CD4-positive, CD25-positive, alpha-beta regulatory T cell (primary cell): ENCODE data around the gene CRABP1. TPM values are rescaled to one million over a fixed set of nuclear protein-coding genes. Genes with fewer than 3 reads are reported as not detected.

Experiments used
- ATAC-seq, 2 donors: fragments of 150-1000 bp; cut with Tn5 transposase; one replicate each; pipeline ENCODE4 v1.10.0; 2021; ENCODE audit warnings: low read depth in 2 of 2, moderate number of reproducible peaks in 2 of 2, moderate library complexity in 1 of 2
- DNase-seq, 3 donors: peaks; one replicate each; pipeline versions ENCODE4 v3.0.0 to v3.0.0-alpha.2; 2012 to 2022; ENCODE audit warnings: mixed read lengths in 1 of 3
- H3K27ac ChIP-seq: one replicate; pipeline ENCODE4 v1.7.0; 2013; ENCODE audit warnings: mild to moderate bottlenecking, low read length; ENCODE audit not compliant: insufficient read depth, poor library complexity, severe bottlenecking
- H3K27me3 ChIP-seq: one replicate; pipeline ENCODE4 v1.7.0; 2013; ENCODE audit warnings: low read length; ENCODE audit not compliant: control insufficient read depth, insufficient read depth
- H3K36me3 ChIP-seq: one replicate; pipeline ENCODE4 v1.7.0; 2013; ENCODE audit warnings: mild to moderate bottlenecking, low read length, moderate library complexity; ENCODE audit not compliant: control insufficient read depth, insufficient read depth
- H3K4me1 ChIP-seq: 2 replicates; pipeline ENCODE4 v1.7.0; 2013; ENCODE audit warnings: mild to moderate bottlenecking, low read length; ENCODE audit not compliant: insufficient read depth, control insufficient read depth, poor library complexity, severe bottlenecking
- H3K4me3 ChIP-seq: one replicate; pipeline ENCODE4 v1.7.0; 2013; ENCODE audit warnings: low read depth, mild to moderate bottlenecking, low read length, moderate library complexity
- H3K9me3 ChIP-seq, 2 experiments: 1 replicate in 1 of 2; 2 replicates in 1 of 2; pipeline ENCODE4 v1.7.0; 2013; ENCODE audit warnings: low read length in 2 of 2, mild to moderate bottlenecking in 1 of 2, moderate library complexity in 1 of 2; ENCODE audit not compliant: control insufficient read depth in 2 of 2
- H3K27ac Mint-ChIP-seq, 3 donors: one replicate each; pipeline ENCODE4 v1.8.0; 2020 to 2022; ENCODE audit warnings: mild to moderate bottlenecking in 3 of 3, mixed read lengths in 3 of 3, moderate library complexity in 2 of 3
- H3K27me3 Mint-ChIP-seq: one replicate; pipeline ENCODE4 v1.8.0; 2022; ENCODE audit warnings: mild to moderate bottlenecking, mixed read lengths
- H3K36me3 Mint-ChIP-seq: one replicate; pipeline ENCODE4 v1.8.0; 2020; ENCODE audit warnings: mixed read lengths
- H3K4me1 Mint-ChIP-seq, 4 donors: one replicate each; pipeline ENCODE4 v1.8.0; 2020 to 2022; ENCODE audit warnings: mixed read lengths in 4 of 4, mild to moderate bottlenecking in 1 of 4
- H3K4me3 Mint-ChIP-seq, 4 donors: one replicate each; pipeline ENCODE4 v1.8.0; 2020 to 2022; ENCODE audit warnings: mild to moderate bottlenecking in 4 of 4, mixed read lengths in 4 of 4, moderate library complexity in 3 of 4
- H3K9me3 Mint-ChIP-seq, 7 donors: one replicate each; pipeline ENCODE4 v1.8.0; 2020 to 2022; ENCODE audit warnings: mixed read lengths in 7 of 7, mild to moderate bottlenecking in 3 of 7, moderate library complexity in 2 of 7
- polyA plus RNA-seq, 4 donors: library from polyadenylated mRNA; unstranded; fragments of 300-500 nt; fragmentation: Illumina TruSeq; gene quantifications; one replicate each; pipeline ENCODE4 v1.2.3, GENCODE V29; 2021
- total RNA-seq: library from RNA; stranded (reverse); gene quantifications from one replicate; pipeline ENCODE4 v1.2.3, GENCODE V29; 2022

The CRABP1 gene
- total and polyA plus RNA-seq, 5 donors from 2014 or later, result not detected

- H3K36me3 ChIP-seq, result no peaks in the 10 kb centered on the region
- DNase-seq, result no peak
- H3K4me3 ChIP-seq, result no peak overlapping the region
- ATAC-seq, result no peak
- Mint-ChIP-seq H3K27ac (no peak overlapping the region), H3K4me1 (no peaks in the 10 kb centered on the region), H3K27me3 (no peaks in the 10 kb centered on the region), H3K9me3 (no peaks in the 10 kb centered on the region), H3K36me3 (no peaks in the 10 kb centered on the region), H3K4me3 (no peak overlapping the region)
- H3K27ac ChIP-seq, result no peak overlapping the region
- no peaks in the 10 kb centered on the region for H3K9me3 ChIP-seq
- H3K4me1 ChIP-seq, result no peaks in the 10 kb centered on the region
- H3K27me3 ChIP-seq, result no peaks in the 10 kb centered on the region
These were observed 14.9 kb upstream of the CRABP1 start for GRCh38 chr15:78325092-78325843.

DNA sequence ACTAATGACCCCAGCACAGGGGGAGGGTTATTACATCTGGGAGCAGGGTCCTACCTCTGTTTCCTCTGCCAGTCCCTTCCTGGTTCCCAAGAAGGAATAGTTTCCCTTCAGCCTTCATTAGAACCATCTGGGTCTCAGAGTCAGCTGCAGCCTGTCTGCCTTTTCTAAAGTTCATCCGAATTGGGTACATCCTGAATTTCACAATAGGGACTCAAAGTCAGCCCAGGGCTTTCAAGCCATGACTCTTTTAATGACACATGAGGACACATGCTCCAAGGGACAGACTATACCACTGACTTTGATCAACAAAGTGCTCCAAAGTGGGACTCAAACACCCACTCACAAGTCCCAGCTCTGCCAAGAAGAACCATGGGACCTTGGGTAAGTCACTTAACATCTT lies 12.7 kb upstream of the CRABP1 start:
- Histone ChIP-seq H3K36me3 (no peaks in the 10 kb centered on the region), H3K4me3 (no peak overlapping the region), H3K4me1 (no peaks in the 10 kb centered on the region), H3K9me3 (no peaks in the 10 kb centered on the region), H3K27me3 (no peaks in the 10 kb centered on the region), H3K27ac (no peak overlapping the region)
- no peaks in the 10 kb centered on the region for H3K9me3 Mint-ChIP-seq
- no peaks in the 10 kb centered on the region for H3K27me3 Mint-ChIP-seq
- DNase-seq, result no peak
- no peak for ATAC-seq
- no peaks in the 10 kb centered on the region for H3K36me3 Mint-ChIP-seq
- H3K4me1 Mint-ChIP-seq, result no peaks in the 10 kb centered on the region
- no peak overlapping the region for H3K4me3 Mint-ChIP-seq
- no peak overlapping the region for H3K27ac Mint-ChIP-seq

- no peaks in the 10 kb centered on the region for H3K36me3 Mint-ChIP-seq
- H3K27me3 Mint-ChIP-seq, result no peaks in the 10 kb centered on the region
- H3K36me3 ChIP-seq, result no peaks in the 10 kb centered on the region
- ATAC-seq (no peak), DNase-seq (no peak)
- no peaks in the 10 kb centered on the region for H3K9me3 ChIP-seq
- no peaks in the 10 kb centered on the region for H3K4me1 ChIP-seq
- H3K27ac ChIP-seq, result no peak overlapping the region
- H3K4me1 Mint-ChIP-seq, result no peaks in the 10 kb centered on the region
- H3K27me3 ChIP-seq, result no peaks in the 10 kb centered on the region
- no peak overlapping the region for H3K27ac Mint-ChIP-seq
- no peak overlapping the region for H3K4me3 ChIP-seq
- no peaks in the 10 kb centered on the region for H3K9me3 Mint-ChIP-seq
- no peak overlapping the region for H3K4me3 Mint-ChIP-seq
These were observed 10.5 kb upstream of the CRABP1 start for GRCh38 chr15:78329625-78330024.

DNA sequence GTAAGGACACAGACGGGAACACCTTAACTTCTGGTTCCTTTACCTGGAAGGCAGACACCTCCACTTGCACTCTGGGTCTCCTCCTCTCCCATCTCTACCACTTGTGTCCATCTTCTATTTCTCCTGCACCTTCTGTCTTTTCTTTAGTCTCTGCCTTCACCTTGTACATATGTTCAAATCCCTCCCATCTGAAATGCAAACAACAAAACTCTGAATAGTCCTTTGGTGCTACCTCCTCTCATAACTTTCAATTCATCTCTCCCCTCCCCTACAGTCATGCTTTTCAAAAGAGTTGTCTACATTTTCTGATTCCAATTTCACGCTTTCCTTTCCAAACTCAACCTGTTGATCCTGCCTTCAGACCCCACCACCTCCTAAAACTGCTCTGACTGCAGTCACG lies 5.3 kb upstream of the CRABP1 start:
- Histone ChIP-seq H3K9me3 (no peaks in the 10 kb centered on the region), H3K36me3 (no peaks in the 10 kb centered on the region), H3K27ac (no peak overlapping the region), H3K4me3 (no peak overlapping the region), H3K27me3 (peaks cover 8% of the 10 kb centered on the region), H3K4me1 (no peaks in the 10 kb centered on the region)
- Mint-ChIP-seq H3K9me3 (no peaks in the 10 kb centered on the region), H3K27ac (no peak overlapping the region), H3K36me3 (no peaks in the 10 kb centered on the region), H3K27me3 (peaks cover 22% of the 10 kb centered on the region), H3K4me1 (peaks cover 0 to 2% (median 0%) of the 10 kb centered on the region in 4 donors), H3K4me3 (no peak overlapping the region)
- ATAC-seq (no peak), DNase-seq (no peak)

GRCh38 chr15:78335985-78336384 lies 4.2 kb upstream of the CRABP1 start:
- no peaks in the 10 kb centered on the region for H3K9me3 ChIP-seq
- Mint-ChIP-seq H3K4me1 (peaks cover 0 to 4% (median 0%) of the 10 kb centered on the region in 4 donors), H3K9me3 (no peaks in the 10 kb centered on the region), H3K27ac (no peak overlapping the region), H3K27me3 (peaks cover 33% of the 10 kb centered on the region), H3K4me3 (no peak overlapping the region), H3K36me3 (no peaks in the 10 kb centered on the region)
- no peak overlapping the region for H3K27ac ChIP-seq
- DNase-seq, result no peak
- H3K4me3 ChIP-seq, result no peak overlapping the region
- no peaks in the 10 kb centered on the region for H3K4me1 ChIP-seq
- no peak for ATAC-seq
- peaks cover 8% of the 10 kb centered on the region for H3K27me3 ChIP-seq
- no peaks in the 10 kb centered on the region for H3K36me3 ChIP-seq

- peaks cover 18% of the 10 kb centered on the region for H3K27me3 ChIP-seq
- H3K4me3 ChIP-seq, result no peak overlapping the region
- Mint-ChIP-seq H3K27ac (no peak overlapping the region), H3K27me3 (peaks cover 40% of the 10 kb centered on the region), H3K36me3 (no peaks in the 10 kb centered on the region), H3K4me3 (no peak overlapping the region), H3K9me3 (no peaks in the 10 kb centered on the region), H3K4me1 (peaks cover 0 to 4% (median 0%) of the 10 kb centered on the region in 4 donors)
- H3K9me3 ChIP-seq, result no peaks in the 10 kb centered on the region
- DNase-seq (no peak), ATAC-seq (no peak)
- H3K27ac ChIP-seq, result no peak overlapping the region
- no peaks in the 10 kb centered on the region for H3K36me3 ChIP-seq
- no peaks in the 10 kb centered on the region for H3K4me1 ChIP-seq
These were observed 1.4 kb upstream of the CRABP1 start for GRCh38 chr15:78338781-78339180.

DNA sequence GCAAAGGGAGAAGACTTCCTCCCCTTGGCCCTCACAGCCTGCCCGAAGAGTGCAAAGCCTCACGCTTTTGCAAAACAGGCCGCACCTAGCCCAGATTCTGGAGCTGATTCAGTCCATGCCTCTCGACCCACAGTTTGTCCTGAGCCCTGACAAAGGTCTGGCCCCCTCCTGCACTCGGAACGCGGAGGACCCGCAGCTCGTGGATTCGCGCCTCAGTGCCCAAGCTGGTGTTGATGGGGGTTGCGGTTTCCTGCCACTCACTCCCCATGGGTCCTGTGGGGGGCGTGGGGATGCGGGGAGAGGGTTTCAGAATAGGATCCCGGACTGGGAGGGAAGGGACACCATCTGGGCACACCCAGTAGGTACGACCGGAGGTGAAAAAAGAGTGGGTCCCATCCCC lies 594 bp upstream of the CRABP1 start:
- ATAC-seq (no peak), DNase-seq (no peak)
- H3K4me1 Mint-ChIP-seq, result peaks cover 0 to 4% (median 0%) of the 10 kb centered on the region in 4 donors
- H3K27ac ChIP-seq, result no peak overlapping the region
- H3K36me3 ChIP-seq, result no peaks in the 10 kb centered on the region
- no peak overlapping the region for H3K27ac Mint-ChIP-seq
- no peaks in the 10 kb centered on the region for H3K9me3 ChIP-seq
- H3K27me3 Mint-ChIP-seq, result peaks cover 46% of the 10 kb centered on the region
- H3K36me3 Mint-ChIP-seq, result no peaks in the 10 kb centered on the region
- H3K9me3 Mint-ChIP-seq, result no peaks in the 10 kb centered on the region
- H3K27me3 ChIP-seq, result peaks cover 18% of the 10 kb centered on the region
- H3K4me3 Mint-ChIP-seq, result no peak overlapping the region
- H3K4me3 ChIP-seq, result no peak overlapping the region
- no peaks in the 10 kb centered on the region for H3K4me1 ChIP-seq
